GM21723 (cell line): ENCODE results near the gene POC5.

ENCODE experiments used
- ATAC-seq: cut with Tn5 transposase; IDR thresholded peaks from one replicate; pipeline ENCODE4 v1.9.1; 2021; ENCODE audit warnings: mild to moderate bottlenecking, moderate library complexity; ENCODE audit not compliant: unreplicated experiment

POC5 gene

DNA sequence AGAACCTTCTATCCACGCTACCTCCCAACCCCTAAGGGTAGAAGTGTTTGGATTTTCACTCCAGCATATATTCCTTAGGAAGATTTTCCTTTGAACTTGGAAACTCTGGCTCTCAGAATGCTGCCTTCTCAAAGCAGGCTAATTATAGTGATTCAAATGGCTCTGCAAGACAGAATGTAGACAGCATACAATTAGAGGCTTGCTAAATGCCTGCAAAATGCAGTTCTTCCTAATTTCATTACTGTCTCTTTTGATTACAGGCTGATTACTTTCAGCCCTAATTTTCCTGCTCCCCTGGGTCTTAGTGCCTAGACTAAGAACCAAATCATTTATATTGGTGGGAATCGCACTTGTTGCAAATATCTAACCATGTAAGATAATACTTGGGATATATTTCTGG lies 55.2 kb downstream of the POC5 start:
- no peak for ATAC-seq

- ATAC-seq: no peak
Measured at GRCh38 chr5:75660678-75661465, 56.4 kb downstream of the POC5 start.

- ATAC-seq: no peak
Measured at GRCh38 chr5:75659791-75660450, 57.3 kb downstream of the POC5 start.

DNA sequence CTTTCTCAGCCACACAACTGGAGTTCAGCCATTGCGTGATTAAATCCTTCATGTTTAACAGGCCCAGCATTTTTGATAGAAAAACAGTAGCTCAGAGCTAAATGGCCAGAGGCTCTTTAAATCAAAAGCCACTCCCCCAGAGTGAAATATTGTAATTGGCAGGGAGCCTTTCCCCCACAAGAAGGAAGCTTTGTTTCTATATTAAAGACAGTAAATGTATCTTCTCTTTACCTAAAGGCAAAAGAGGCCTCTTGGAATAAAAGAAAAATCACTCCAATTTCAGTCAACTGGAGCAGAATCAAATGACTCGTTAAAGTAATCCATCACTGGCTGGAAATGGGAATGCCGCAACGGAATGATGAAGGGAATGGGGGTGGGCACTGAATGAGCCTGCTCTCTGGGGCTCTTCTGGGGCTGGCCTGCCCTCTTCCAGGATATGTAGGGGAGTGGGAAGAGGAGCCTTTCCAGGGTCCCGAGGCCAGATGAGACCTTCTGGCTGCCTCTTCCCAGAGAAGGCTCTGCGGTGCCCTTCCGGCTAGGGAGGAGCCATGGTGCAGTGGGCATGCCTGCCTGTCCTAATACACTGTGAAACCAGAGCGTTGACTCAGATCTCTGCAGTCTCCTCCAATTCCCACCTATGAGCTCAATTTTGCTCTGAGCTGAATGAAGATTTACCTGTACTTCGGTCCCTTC lies 60.8 kb downstream of the POC5 start:
- no peak for ATAC-seq

DNA sequence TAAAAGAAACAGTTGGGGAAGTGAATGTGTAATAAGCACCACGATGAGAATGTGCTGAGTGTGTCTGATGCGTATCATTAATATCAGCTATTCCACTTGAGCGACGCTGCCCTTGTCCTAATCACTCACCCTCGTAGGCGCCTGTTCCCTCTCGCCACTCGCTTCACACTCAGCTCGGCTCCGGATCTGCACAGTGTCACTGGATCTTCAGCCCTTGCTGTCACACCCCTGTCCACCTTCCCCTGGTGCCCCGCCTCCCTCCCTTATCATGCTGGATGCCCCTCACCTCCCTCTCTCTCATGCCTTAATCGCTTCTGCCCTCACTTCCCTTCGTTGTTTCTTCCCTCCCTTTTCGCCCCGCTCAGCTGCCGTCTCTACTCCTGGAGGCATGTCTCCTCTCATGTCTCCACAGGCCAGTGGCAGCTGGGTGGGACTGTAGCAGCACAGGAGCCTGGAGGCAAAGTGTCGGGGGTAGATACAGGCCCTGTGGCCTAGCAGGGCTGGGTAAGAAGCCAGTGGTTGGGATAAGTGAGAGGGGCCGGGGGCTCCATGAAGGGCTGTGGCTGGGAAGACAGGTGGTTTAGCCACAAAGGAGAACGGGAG lies 62.4 kb downstream of the POC5 start:
- ATAC-seq: no peak

DNA sequence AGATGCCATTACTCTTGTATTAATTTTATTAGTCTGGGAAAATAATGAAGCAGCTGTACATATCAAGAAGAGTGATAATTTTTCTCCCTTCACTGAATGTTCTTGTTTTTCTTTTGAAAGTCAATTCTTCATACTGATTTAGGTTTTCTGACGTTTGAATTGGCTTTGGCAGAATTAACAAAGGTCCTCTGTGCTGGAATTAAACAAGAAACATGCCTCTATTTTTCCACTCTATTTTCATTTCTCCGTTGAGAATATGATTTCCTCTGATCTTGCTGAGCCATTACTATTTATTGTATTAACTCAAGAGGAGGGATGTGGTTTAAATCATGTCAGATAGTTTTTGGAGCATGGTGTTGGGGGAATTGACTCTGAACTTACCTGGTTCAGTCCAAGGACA lies 63.7 kb downstream of the POC5 start:
- no peak for ATAC-seq

- no peak for ATAC-seq
Measured at GRCh38 chr5:75651575-75652238, 65.5 kb downstream of the POC5 start.

GRCh38 chr5:75648712-75649111 lies 68.5 kb downstream of the POC5 start:
- ATAC-seq: no peak

DNA sequence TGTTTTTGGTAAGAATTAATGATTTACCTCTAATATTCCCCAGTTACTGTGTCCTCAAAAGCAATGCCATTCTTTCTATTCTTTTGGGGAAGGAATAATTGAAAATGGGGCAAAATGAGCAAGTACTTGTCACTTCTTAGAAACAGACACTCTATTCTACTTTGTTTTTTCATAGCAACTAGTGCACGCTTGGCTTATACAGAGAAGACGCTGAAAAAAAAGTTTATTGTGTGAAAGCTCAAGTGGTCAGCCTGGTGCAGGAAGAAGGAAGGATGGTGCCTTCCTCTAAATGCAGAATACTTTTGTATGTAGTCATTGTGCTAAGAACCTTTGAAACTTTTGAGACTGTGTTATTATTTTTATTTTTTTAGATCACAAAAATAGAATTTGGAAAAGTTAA lies 76.4 kb downstream of the POC5 start:
- ATAC-seq: no peak

DNA sequence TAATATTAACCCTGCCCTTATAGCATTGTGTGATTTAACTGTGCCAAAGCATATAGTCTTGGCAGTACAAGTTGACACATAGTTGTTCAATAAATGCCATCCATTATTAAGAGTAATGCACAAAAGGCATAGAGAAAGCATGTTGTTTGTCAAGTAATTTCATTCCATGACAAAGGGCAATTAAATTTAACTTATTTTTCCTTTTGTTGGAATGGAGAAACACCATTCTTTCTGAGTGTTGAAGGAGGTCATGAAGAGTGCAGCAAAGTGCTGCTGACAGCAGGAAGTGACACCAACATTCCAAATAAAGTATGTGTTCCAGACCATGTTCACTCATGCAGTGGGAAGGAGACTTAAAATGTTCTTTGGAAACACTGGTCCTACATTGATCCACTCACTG lies 76.8 kb downstream of the POC5 start:
- ATAC-seq: no peak

GRCh38 chr5:75639535-75640311 lies 77.5 kb downstream of the POC5 start:
- ATAC-seq: no peak

DNA sequence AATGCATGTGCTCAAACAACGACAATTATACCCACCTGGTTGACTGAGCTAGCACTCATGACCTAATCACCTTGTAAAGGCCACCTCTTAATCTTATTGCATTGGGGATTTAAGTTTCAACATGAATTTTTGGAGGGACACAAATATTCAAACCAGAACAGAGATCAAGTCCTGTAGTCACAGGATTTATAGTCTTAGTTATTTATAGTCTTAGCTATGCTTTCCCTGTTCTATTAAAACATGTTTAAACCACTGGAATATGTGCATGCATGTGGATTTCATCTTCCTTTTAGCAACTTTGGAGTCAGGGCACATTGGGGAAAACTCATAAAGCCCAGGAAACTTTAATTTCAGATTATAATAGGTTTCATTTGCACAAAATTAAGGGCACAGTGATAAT lies 79.3 kb downstream of the POC5 start:
- ATAC-seq: no peak

DNA sequence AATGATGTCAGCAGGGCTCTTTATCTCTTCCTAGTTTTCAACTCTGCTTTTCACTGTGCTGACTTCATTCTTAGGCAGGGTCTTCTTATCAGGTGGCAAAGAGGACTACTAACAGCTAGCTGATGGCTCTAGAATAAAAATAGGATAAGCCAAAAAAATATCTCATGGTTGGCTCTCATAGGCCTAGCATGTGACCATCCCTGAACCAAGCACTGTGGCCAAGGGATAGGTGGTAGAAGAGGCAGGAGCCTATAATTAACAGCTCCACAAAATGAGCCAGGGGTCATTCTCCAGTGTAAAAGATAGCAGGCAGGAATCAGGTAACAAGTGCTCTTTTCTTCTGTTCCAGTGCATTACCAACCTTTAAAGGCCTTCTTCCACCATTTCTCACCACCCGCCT lies 84.9 kb downstream of the POC5 start:
- no peak for ATAC-seq

DNA sequence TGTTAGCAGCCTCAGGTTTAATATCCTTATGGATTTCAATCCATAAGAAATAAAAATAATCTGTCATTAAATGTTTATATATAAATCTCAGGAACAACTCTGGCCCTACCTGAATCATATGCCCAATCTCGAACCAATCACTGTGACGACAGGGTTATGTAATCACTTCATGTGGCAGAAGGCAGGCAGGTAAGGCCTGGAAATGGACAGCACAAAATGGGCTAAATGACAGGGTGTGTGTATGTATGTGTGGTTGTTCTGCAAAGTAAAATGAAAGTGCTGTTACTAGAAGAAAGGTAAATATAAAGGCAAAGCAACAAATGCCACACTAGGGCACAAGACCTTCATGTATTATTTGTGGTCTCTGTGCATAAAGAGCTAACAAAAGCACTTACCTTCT lies 86.4 kb downstream of the POC5 start:
- no peak for ATAC-seq

DNA sequence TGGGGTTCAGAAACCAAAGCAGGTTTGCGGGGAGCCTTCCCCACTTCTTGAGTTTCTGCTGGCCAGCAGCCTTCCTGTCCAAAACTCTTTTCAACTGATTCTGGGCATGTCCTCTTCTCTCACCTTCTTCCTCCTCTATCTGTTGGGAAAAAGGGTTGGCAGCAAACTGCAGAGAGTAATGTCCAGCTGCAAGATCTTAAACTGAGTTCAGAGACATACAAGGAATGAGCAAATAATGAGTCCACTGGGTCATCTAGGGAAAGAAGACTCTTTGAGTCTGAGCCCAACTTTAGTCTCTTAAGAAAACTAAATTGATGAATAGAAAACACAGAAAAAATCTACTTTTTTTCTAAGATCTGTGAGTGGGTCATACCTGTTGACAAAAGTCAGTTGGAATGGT lies 89.4 kb downstream of the POC5 start:
- ATAC-seq: no peak

DNA sequence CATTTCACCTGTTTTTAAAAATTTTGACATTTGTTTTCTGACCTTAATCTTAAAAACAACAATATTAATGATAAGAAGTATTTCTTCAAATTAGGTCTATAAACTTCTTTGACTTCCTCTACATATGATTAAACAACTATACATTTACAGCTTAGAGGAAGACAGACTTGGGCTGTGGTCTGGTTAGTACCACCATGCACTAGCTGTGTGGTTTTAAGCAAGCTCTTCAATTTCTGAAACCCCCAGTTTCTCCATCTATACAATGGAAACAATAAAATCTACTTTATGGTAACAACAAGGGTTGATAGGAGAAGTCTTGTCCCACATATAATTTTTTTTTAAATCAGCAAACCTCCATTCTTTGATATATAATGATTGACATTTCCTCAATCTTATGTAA lies 90.3 kb downstream of the POC5 start:
- no peak for ATAC-seq
